Measurements from ENCODE around the gene LRP8.
"Not testable (repeated sequence)": the region's sequence is repeated elsewhere in the genome, so short reads cannot be mapped to it uniquely, and the experiment has no call there.

The LRP8 gene

DNA sequence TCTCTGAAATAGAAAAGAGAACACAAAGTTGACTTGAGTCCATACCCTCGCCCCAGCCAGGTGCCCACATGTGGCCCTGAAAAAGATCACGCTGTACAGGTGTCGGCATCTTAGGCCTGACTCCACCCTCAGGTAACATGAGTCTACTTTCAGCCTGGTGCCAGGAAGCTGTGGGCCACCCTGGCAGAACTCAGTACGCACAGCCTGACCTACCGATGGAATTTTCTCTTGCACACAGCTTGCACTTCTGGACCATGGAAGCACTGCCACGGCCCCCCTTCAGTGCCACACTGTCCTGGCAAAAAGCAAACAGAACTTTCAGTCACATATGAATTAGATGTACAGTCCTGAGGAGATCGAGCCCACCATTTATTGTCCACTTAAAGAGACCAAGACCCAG lies 109.7 kb downstream of the LRP8 start:
- DNase-seq (ENCODE audit: low read depth in 2 of 2) = no peak

DNA sequence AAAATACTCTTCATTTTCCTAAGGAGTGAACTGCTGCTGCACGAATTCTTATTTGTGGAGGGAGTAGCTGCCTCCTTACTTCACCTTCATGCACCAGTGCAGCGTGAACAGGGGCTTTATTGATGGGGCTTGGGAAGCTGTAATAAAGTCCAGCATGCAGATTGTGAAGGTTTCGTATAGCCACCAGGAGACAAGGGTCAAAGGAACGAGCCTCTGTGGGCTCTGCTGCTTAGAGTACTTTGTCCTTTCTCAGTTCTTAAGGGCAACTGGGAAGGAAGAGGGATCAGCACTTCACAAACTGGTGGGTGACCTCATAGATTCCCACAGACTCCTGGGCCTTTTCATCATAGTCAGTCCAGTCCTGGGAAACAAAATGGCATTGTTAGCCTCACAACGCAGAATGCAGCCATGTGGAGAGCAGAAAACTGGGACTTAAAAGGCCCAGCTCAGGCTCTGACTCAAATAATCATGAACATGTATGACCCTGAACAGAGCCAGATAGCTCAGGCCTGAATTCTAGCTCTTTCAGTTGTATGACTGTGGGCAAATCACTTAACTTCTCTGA lies 113.4 kb downstream of the LRP8 start:
- no peak for DNase-seq (ENCODE audit: low read depth in 2 of 2)

DNA sequence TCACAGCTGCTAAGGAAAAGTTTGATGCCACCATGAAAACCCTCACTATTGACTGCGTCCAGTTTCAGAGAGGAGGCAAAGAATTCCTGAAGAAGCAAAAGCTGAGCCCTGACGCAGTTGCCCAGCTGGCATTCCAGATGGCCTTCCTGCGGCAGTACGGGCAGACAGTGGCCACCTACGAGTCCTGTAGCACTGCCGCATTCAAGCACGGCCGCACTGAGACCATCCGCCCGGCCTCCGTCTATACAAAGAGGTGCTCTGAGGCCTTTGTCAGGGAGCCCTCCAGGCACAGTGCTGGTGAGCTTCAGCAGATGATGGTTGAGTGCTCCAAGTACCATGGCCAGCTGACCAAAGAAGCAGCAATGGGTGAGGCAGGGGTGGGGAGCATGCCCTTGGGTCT lies 116.9 kb downstream of the LRP8 start:
- DNase-seq (ENCODE audit: low read depth in 2 of 2) = no peak

DNA sequence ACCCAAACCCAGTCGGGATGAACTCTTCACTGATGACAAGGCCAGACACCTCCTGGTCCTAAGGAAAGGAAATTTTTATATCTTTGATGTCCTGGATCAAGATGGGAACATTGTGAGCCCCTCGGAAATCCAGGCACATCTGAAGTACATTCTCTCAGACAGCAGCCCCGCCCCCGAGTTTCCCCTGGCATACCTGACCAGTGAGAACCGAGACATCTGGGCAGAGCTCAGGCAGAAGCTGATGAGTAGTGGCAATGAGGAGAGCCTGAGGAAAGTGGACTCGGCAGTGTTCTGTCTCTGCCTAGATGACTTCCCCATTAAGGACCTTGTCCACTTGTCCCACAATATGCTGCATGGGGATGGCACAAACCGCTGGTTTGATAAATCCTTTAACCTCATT lies 117.5 kb downstream of the LRP8 start:
- no peak for DNase-seq (ENCODE audit: low read depth in 2 of 2)

DNA sequence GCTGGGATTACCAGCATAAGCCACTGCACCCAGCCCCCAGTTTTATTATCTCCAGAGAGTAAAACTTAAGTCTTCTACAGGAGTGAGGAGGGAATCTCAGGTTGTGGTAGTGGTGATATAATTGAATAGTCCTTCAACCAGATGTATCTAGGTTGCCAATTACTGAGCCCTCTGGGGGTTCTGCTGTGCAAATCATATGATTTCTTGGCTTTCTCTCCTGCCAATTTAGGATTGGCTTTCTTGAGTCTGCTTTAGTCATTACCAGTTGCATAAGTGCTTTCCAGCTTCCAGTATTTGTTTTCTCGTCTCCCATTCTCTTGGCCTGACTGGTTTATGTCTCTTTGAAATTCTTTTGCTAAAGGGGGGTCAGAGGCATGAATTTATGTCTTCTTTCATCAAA lies 120.1 kb downstream of the LRP8 start:
- no peak for DNase-seq (ENCODE audit: low read depth in 2 of 2)

DNA sequence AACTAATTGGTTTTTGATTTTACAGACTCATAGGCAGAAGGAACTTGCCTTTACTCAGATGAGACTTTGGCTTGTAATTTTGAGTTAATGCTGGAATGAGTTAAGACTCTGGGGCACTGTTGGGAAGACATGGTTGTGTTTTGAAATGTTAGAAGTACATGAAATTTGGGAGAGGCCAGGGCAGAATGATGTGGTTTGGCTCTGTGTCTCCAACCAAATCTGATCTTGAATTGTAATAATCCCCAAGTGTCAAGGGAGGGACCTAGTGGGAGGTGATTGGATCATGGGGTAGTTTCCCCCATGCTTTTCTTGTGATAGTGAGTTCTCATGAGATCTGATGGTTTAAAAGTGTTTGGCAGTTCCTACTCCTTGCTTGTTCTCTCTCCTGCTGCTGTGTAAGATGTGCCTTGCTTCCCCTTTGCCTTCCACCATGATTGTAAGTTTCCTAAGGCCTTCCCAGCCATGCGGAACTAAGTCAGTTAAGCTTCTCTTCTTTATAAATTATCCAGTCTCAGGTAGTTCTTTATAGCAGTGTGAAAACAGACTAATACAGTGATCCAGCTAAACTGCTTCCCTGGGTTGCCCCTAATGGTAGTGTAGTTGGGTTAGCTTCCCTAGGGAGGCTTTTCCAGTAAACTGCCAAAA lies 121.0 kb downstream of the LRP8 start:
- no peak for DNase-seq (ENCODE audit: low read depth in 2 of 2)

DNA sequence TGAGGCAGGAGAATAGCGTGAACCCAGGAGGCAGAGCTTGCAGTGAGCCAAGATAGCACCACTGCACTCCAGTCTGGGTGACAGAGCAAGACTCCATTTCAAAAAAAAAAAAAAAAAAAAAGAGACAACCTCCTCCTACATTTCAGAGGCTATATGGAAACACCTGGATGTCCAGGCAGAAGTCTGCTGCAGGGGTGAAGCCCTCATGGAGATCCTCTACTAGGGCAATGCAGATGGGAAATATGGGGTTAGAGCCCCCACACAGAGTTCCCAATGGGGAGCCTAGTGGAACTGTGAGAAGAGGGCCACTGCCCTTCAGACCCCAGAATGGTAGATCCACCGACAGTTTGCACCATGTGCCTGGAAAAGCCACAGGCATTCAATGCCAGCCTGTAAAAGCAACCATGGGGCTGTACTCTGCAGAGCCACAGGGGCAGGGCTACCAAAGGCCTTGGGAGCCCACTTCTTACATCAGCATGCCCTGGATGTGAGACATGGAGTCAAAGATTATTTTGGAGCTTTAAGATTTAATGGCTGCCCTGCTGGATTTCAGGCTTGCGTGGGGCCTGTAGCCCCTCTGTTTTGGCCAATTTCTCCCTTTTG lies 121.7 kb downstream of the LRP8 start:
- DNase-seq (ENCODE audit: low read depth in 2 of 2) = not testable (repeated sequence)

DNA sequence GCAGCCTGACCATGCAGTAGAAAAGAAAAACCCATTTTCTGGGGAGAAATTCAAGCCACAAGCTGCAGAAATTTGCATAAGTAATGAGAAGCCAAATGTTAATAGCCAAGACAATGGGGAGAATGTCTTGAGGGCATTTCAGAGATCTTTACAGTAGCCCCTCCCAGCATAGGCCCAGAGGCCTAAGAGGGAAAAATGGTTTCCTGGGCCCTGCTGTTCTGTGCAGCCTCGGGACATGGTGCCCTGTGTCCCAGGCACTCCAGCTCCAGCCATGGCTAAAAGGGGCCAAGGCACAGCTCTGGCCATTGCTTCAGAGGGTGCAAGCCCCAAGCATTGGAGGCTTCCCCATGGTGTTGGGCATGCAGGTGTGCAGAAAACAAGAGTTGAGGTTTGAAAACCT lies 122.4 kb downstream of the LRP8 start:
- not testable (repeated sequence) for DNase-seq (ENCODE audit: low read depth in 2 of 2)

DNA sequence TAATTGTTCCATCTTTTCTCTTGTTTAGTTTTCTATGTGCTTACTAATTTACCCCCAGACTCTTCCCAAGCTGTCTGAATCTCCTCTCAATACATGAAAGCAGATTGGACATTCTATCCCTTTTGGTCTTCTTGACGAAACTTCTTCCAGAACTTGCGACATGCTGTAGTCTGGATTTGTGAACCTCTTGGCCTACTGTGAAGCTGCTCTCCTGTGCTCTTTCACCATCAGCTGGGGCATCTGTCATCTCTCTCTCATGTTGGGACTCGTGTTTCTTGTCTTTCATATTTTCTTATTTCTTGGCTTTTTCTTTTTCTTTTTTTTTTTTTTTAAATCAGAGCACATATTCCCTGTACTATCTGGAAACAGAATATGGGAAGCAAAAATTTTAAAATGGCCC lies 124.4 kb downstream of the LRP8 start:
- DNase-seq (ENCODE audit: low read depth in 2 of 2) = no peak

DNA sequence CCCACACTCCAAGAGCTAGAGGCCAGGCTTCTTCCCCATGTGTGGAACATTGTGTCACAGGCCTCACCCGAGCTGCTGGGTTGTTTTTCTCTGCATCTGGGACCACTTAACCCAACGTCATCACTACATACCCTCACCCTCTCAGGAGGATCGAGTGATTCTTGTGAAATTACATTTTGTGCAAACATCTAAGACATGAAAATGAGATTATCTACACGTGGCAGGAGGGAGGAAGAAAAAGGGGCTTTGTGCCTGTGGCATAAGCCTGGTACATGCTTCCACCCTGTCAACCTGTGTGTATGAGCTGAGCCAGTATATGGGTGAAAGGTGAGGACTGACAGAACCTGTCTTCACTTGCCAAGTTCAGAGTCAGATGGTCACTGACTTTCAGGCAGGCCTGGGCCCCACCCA lies 129.6 kb downstream of the LRP8 start:
- DNase-seq (ENCODE audit: low read depth in 2 of 2) = no peak

DNA sequence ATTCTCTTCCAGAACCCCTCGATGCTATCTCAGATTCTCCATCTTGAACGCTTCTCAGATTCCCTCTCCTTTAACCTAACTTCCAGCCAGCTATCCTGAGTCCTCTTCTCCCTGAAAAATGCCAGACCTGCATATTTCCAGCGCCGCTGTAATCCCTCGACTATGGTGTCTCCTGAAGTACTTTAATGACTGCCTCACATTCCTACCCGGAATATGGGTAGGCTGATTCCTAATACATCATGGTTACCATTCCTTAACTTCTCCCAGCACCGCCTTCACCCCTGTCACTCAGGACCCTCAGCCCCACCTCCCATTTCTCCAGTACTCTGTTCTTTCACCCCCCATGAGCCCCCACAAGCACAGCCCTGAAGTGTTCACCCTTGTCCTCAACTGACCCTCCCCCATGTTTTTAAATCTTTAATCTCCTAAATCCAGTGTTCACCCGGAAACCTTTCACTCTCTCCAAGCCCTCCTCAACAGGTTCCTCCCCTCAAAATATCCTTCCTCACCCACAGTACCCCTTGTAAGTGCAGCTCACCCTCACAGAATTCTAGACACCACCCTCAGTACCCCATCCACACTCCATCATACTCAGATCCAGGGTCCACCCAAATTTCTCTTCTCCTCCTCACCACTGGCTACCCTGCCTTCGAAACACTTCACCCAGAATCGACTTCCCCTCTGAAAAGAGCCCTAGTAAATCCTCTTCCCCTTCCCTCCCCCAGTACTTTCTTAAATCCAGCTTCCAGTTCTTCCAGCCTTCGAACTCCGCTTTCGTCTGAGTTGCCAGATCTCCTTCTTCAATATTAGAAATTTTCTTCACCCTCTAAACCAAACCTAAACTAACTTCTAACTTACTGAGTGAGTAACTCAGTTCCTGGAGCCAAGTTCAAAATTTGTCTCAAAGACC lies 130.3 kb downstream of the LRP8 start:
- DNase-seq (ENCODE audit: low read depth in 2 of 2) = no peak

DNA sequence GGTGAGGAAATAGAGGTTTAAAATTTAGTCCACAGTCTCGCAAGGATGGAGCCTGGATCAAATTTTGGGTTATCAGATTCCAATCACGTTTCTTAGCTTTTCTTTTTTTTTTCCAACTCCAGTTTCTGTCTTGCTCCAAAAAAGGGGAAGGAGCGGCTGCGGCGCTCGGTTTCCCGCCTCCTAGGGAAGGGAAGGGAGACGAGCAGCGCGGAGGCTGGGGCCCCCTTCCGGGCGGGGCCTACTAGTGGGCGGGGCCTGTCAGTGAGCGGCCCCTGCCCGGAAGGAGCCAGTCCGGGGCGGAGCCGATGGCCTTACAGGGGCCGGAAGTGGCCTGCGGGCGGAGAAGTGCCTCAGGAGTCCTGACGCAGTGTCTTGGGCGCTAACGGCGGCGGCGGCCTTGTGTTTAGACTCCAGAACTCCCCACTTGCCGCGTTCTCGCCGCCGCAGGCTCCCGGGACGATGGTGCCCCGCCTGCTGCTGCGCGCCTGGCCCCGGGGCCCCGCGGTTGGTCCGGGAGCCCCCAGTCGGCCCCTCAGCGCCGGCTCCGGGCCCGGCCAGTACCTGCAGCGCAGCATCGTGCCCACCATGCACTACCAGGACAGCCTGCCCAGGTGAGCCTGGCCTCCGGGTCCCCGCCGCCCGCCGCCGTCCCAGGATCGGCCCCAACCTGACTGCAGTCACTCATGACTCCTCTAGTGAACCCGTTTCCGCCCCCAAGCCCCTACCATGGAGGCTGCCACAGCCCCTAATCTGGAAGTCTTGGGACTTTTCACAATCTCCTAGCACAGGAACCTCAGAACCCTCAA lies 131.2 kb downstream of the LRP8 start, which contains the start of gene CPT2:
TSS of gene CPT2 (plus strand) at position 340 of the 806 bp plus-strand sequence. CDS start at position 460, 120 bp downstream.
- peak; percentile 79 to 89 for DNase-seq (ENCODE audit: low read depth in 2 of 2)

DNA sequence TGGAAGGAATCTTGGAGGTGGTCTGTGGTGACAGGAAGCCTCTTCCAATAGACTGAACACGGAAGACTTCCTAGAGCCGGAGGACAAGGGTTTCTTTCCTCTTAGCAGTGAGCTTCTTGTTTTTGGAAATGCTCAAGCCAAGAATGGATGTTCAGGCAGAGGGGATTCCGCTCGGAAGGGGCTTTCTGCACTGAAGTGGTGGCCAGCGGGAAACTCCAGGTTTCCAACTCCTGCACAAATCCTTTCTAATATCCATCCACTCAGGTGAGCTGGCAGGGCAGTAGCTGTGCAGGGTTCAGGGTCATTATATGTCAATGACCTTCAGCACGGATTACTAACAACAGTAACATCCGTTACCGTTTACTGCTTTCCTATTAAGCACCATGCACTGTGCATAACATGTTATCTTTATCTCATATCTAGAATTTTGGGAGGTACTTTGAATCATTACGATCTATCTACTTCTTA lies 131.8 kb downstream of the LRP8 start:
- DNase-seq (ENCODE audit: low read depth in 2 of 2) = no peak

DNA sequence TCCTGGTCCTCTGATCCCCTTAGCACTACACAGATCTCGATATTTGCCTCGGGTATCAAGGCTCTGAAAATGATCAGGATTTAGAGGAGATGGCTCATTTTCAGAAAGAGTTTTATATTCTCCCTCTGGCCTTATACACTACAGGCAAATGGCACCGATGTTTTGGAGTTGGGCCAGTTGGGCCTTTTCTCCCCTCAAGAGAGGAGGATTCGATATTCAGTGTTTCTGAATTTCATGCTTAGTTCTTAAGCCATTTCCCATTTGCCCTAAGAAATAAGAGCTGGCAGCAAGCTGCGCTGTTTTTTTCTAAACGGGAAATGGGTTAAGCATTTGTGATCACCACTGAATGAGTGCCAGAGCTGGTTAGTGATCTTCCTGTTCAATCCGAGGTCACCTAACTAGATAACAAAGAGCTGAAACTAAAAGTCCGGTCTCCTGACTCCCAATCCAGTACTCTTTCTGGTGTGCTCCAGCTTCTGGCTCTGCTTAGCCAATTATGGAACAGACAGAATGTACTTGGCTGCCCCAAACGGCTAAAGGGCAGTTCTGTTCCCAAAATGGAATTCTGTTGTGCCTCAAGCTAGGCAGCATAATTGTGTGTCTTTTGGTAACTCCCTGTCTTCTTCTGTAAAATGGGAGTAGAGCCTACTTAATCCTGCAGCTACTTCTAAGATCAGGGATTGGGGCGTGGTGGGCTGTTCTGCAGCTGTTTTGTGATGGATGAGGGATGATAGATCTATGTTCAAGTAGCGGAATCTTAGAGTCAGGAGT lies 132.4 kb downstream of the LRP8 start:
- no peak for DNase-seq (ENCODE audit: low read depth in 2 of 2)
